Peyer's patch (tissue), 4 donors: Measurements from ENCODE around the gene C16orf82.

Experiments used
- POLR2A ChIP-seq, 2 donors: fragments of 450-650 bp; IDR thresholded peaks; one replicate each; pipeline ENCODE4 v1.5.1; 2017; ENCODE audit warnings: antibody characterized with exemption in 2 of 2, mild to moderate bottlenecking in 2 of 2, moderate library complexity in 2 of 2
- TF ChIP-seq, protein P1 (sequence below), 6 experiments: fragments of 450-650 bp in 4 of 6; fragments of 200-600 bp in 2 of 6; sonication (generic) in 1 of 6; IDR thresholded peaks; one replicate each; pipeline ENCODE4 v1.5.1; 2017 to 2019; ENCODE audit warnings: antibody characterized with exemption in 6 of 6, mild to moderate bottlenecking in 3 of 6, moderate library complexity in 1 of 6

DNA sequence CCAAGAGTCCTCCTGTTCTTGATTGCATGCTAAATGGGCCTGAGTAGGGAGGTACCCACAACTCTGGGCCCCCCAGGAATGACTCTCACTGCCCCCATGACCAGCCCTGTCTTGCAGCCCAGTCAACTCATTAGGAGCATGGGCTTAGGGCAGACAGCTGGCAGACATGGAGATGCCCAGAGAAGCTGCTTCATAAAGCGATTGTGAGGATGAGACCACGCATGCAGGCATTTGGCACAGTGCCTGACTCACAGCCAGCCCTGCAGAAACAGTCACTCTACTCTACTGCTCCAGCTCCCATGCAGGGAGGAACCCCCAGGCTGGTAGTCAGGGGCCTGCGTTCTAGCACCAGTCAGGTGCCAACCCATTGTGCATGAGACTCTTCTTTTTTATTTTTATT, 8.4 kb upstream of the C16orf82 start:
- TF ChIP-seq, protein P1, sequence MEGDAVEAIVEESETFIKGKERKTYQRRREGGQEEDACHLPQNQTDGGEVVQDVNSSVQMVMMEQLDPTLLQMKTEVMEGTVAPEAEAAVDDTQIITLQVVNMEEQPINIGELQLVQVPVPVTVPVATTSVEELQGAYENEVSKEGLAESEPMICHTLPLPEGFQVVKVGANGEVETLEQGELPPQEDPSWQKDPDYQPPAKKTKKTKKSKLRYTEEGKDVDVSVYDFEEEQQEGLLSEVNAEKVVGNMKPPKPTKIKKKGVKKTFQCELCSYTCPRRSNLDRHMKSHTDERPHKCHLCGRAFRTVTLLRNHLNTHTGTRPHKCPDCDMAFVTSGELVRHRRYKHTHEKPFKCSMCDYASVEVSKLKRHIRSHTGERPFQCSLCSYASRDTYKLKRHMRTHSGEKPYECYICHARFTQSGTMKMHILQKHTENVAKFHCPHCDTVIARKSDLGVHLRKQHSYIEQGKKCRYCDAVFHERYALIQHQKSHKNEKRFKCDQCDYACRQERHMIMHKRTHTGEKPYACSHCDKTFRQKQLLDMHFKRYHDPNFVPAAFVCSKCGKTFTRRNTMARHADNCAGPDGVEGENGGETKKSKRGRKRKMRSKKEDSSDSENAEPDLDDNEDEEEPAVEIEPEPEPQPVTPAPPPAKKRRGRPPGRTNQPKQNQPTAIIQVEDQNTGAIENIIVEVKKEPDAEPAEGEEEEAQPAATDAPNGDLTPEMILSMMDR (IDR thresholded peaks at IDR 0.05) = no peak
- TF ChIP-seq POLR2A (IDR thresholded peaks at IDR 0.05) = no peak
